HG02970 (cell line): Measurements from ENCODE around the gene SMIM5.

ENCODE experiments used
- ATAC-seq: cut with Tn5 transposase; IDR thresholded peaks from one replicate; pipeline ENCODE4 v1.9.1; 2021; ENCODE audit warnings: mild to moderate bottlenecking, moderate library complexity, moderate number of reproducible peaks; ENCODE audit not compliant: unreplicated experiment, low FRiP score

The SMIM5 gene

DNA sequence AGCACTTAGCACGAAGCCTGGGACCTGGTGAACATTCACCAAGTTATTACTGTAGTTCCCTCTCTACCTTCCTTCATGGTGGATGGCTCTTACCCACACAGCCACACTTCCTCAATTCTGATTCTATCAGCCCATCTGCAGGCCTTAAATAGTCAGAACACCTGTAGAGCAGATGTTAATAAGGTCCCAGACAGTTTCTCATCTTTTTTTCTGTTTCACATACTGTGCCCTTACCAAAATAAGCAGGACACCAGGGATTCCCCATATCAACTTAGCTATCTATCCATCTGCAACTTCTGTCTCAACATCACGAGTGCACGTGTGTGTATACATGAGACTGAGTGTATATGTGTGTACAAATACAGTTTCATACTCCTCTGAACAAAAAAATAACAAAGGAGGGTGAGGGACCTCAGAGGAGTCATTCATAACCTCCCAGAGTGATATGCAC is 30.9 kb downstream of the SMIM5 start:
- peak; percentile 32 for ATAC-seq

DNA sequence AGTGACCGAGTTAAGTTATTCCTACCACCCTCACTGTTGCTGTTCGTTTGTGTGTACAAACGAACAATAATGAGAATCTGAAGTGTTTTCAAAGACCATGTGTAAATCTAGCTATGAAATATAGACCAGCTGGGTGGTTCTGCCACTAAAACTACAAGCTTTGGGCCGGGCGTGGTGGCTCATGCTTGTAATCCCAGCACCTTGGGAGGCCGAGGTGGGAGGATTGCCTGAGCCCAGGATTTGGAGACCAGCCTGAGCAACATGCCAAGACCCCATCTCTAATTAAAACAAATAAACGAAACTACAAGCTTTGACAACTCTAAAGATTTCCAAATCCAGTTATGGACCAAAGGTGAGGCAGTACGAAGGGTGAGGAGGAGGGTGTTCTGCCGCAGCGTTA is 32.7 kb downstream of the SMIM5 start:
- no peak for ATAC-seq

DNA sequence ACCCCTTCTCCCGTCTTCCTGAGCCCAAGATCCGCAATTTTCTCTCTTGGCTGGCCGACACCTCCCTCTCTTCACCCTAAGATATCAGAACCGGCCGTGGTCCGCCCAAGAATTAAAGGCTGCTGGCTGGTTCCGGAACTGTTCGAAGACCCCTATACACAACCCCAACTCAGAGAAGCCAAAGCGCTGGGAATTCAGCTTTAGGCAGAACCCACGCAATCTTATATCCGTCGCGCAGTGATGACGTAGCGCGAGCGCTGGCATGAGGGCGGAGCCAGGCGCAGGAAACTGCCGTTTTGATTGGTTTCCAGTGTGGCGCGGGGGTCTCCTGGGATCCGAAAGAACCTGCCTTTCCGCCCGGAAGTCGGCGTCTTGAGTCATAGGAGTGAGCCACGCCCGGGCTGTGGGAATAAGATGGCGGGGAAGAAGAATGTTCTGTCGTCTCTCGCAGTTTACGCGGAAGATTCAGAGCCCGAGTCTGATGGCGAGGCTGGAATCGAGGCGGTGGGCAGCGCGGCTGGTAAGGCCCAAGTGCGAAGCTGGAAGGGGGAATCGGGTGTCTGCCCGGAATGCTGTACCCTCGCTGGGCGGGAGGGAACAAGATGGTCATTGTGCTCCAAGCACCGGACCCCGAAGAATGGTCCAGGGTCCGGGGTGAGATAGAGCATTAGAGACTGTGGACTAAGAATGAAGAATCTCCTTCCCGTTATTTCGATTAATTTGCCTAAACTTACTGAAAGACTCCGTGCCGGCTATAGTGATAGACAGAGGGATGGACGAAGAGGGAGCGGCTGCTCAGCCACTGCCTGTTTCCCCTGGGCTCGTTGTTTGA is 33.9 kb downstream of the SMIM5 start, which contains the start of the genes RECQL5 and SAP30BP:
Gene RECQL5 (minus strand): TSS at position 196 of the 832 bp plus-strand sequence. CDS start 597 bp downstream, outside the sequence.
Gene SAP30BP (plus strand): TSS at position 380 of the 832 bp plus-strand sequence. CDS start 35 bp downstream, at position 415.
- ATAC-seq: peak; percentile 82

DNA sequence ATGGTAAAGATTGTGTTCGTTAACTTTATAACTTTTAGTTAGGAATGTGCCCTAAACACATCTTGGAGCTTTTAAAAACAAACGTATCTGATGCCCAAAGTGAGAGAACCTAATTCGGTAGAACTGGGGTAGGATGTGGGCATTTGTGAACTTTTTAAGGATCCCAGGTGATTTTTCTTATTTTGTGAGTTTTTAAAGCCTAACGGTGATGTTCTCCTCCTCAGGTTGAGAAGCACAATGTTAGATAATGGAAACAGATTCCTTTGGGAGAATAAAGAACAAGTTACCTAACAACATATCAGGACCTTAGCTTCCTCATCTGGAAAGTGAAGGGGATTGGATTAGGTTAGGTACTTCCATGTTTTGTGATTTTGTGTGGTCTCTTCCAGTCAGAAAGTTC is 34.6 kb downstream of the SMIM5 start:
- ATAC-seq: no peak

DNA sequence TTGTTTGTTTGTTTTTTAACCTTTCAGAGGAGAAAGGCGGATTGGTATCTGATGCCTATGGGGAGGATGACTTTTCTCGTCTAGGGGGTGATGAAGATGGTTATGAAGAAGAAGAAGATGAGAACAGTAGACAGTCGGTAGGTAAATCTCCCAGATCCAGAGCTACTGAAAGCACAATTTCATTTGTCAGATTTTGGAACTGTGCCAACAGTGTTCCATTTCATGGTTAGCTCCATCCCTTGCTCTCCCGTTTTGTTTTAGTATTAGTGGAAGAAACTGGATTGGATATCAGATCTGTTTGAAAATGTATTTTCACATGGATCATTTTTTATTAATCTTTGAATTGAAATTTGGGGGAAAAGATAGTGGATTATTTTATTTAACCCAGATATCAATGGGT is 35.3 kb downstream of the SMIM5 start:
- no peak for ATAC-seq

DNA sequence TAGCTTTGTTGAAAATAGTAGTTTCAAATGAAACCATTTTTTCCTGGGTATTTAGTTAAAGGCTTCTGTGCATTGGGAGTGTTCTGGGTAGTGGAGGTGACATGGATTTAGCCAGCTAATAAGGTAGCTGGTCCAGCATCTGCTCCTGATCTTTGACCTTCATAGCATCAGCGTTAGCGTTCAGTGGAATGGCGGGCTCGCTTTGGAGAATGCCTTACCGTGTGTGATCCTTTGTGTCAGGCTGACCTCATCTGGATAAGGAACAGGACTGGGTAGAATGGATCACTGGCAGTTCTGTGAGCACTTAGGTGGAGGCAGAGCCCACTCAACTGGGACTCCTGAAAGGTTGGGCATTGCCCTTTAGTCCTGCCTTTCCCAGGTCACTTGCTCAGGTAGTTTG is 37.6 kb downstream of the SMIM5 start:
- no peak for ATAC-seq

DNA sequence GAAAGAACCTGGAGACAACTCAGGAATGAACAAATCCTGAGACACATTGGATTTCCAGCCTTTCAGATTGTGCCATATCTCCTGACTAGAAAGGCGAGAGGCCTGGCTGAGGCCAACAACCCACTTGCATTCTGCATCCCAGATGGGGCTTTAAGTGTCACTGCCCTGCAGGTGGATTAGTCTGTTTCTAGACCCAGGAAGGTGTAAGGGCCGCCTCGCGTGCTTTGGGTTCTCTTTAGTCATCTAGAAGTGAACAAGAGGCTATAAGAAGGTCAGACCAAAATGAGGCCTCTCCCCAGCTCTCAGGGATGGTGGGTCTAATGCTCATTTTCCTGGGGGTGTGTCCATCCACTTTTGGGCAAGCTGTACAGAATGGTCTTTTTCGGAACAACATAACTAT is 38.8 kb downstream of the SMIM5 start:
- no peak for ATAC-seq

DNA sequence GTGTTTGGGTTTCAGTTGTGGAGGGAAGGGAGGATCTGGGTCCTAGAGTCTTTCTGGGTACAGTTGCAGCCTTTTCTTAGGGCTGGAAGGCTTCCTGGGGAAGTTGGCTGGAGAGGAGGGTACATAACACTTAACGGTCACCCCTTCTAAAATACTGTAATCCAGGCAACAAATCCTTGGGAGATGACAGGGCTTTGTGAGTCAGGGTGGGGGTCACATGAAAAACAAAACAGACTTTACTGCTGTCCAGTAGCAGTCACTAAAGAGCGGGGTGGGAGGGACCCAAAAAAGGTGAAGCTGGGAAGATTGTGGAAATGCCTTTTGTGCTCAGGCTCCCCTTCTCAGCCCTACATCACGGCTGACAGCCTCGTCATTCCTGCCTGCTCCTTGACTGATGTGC is 40.3 kb downstream of the SMIM5 start:
- no peak for ATAC-seq

DNA sequence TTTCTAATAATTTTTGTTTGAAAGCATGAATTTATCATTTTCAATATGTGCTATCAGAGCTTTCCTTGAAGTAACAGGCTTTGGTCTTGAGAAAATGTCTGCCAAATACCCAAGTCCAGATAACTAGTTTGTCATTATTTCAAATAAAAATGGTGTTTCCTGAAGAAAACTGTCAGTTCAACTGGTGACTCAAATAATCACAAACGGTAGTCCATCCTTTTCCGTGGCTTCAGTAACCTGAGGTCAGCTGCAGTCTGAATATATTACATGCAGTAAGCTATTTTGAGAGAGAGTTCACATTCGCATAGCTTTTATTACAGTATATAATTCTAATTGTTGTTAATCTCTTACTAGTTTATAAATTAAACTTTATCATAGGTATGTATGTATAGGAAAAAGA is 43.2 kb downstream of the SMIM5 start:
- ATAC-seq: no peak

DNA sequence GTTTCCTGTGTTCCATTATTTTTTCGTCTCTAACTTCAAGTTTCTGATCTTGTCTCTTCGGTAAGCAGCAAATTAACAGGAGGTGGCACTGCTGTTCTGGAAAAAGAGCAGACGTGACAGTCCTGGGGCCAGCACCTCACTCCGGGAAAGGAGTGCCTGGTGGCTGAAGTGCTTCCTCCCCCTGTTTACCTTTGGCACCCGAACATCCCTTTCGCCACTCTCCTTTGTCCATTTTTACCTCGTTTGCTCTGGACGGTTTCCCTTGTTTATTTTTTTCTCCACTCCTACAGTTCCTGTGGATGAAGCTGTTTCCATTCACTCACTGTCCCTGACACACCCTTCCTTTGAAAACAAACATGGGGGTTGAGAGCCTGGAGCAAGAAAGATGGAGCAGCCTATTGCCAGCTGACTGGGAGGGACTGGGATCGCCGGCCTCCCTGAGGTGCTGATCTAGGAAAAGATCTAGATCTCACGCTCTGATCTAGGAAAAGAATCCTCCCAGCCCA is 46.5 kb downstream of the SMIM5 start:
- no peak for ATAC-seq

DNA sequence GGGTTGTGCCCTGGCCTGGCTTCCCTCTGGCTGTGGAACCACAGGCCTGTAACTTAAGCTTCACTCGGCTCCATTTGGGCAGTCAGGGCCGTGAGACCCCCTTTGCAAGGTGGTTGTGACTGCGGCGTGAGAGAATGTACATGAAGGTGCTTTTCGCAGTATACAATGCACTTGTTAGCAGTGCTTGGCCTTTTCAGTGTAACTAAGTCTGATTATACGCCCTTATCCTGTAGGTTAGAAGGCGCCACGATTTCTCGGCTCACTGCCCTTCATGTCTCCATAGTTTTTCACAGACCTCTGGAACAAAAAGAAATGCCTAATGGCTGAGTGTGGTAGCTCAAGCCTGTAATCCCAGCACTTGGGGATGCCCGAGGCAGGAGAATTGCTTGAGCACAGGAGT is 47.2 kb downstream of the SMIM5 start:
- no peak for ATAC-seq

DNA sequence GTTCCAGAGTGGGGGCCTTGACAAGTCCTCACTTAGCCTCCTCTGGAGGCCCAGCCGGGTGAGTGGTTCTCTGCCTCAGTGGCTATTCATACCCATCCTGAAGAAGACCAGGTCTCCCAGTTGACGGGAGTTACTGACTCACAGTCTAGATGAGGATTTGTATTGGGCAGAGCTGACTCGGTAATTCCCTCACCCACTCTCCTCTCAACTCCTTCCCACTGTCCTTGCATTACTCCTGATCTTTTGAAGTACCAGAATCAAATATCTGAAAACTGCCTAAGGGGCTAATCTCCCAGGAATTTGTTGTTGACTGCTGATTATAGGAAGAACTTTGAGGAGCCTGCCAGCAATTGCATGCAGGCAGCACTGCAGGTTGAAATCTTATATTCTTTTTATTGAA is 48.1 kb downstream of the SMIM5 start:
- no peak for ATAC-seq

DNA sequence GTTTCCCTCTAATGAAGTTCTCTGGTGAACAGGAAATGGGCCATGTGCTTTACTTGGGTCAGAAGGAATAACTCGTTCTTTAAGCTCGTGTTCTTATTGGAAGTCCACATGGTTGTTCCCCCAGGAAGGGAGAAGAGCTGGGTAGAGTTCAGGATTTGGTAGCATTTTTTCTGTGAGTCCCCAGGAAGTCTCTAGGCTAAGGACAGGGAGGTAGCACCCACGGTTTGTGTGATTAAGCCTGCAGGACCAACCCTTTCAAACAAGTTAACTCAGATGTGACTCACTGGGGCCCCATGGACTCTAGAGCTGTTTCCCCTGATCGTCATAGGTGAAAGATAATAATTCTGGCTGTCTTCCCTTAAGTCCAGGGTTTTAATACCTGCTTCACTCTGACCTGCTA is 50.3 kb downstream of the SMIM5 start:
- ATAC-seq: no peak

DNA sequence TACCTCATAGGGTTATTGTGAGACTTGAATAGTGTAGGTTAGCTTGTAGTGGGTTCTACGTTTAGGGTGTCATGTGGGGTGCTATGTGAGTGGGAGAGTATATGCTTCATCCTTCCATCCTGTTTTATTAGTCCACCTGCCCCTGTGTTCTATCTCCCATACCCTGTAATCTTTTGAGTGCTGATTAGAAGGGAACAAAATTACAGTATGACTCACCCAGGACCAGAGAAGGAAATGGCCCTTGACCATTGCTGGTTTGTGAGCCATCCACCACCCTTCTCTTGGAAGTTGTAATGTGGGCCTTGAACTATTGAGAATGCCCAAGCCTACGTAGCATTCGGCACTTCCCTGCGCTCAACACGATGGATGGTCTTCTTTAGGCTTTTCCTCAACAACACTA is 51.0 kb downstream of the SMIM5 start:
- no peak for ATAC-seq

DNA sequence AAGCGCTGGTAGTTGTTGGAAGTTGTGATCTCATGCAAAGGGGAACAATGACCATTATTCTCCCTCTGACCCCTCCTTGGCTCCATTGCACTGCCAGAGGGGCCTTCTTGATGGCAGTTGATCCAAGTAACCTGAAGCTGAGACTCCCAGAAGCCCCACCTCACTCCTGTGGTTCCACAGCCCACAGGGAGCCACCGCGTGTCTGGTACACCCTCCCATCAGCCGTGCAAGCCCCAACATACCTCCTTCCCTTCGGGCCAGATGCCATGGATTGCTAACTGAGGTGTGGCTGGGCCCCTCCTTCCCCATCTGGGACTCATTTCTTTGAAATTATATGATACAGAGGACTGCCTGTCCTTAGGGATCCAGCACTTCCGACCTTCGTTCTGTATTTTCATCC is 51.7 kb downstream of the SMIM5 start:
- ATAC-seq: no peak

DNA sequence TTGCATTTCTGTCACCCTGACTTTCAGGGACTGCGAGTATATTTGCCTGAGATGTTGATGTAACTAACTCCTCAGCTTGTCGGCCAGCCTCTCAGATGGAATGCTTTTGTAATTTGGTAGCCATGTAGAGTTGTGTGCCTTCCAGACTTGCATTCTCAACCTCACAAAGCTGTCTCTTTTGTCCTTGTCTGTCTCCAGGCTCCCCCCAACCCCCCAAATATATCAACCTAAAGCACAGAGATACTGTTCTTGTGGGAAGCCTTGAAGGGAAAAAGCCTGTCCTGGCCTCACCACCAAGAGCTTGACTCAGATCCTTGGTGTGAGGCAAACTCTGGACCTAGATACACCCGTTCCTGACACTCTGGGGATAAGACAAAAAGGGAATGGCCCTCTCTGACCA is 52.3 kb downstream of the SMIM5 start:
- no peak for ATAC-seq

DNA sequence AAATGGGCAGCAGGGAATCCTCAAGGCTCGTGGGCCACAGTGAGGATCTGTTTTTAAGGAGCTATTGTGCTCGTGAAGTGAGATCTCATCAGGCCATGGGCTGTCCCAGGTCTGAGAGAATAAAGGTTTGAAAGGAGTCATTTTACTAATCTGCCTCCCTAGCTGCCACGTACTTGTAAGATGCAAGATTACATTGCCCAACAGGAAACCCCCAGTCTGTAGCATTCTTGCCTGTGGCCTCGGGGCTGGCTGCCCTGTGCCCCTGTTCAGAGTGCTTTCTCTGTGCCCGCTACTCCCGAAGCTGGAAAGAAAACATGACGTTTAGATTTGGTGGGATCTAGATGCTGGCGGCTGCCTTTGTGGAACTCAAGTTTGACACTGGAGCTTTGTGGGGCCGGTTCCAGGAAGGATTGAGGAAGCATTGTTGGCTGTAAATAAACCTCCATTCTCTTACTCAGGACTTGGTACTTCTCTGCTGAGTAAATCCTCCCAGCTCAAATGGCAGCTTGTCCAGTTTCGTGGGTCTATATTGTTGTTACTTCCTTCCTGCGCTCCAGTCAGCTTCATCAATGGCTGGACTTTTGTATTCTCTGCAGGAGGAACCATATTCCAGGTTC is 55.1 kb downstream of the SMIM5 start:
- ATAC-seq: no peak

DNA sequence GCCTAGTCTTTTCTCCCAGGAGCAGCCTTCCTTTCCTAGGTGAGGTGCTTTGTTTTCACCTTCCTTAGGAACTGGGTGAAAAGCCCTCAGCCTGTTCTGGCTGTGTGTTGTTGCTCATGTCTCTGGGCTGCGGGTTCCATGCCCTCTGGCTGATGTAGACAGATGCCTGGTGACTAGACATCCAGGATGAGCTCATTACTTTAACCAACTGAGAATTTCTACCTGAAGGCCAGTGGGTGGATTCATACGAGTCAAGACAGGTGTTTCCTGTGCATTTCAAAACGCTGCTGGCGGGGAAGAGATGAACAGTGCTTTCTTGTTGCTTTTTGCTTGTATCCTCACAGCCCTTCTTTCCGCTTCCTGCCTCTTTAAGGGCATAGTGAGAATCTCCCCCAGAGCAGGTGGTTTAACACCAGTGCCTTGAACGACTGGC is 56.2 kb downstream of the SMIM5 start:
- no peak for ATAC-seq
